K562 (cell line): ENCODE results near the gene TTLL9. TPM values are rescaled to one million over a fixed set of nuclear protein-coding genes. Genes with fewer than 3 reads are reported as not detected.

ENCODE experiments used
- ARID1B ChIP-seq: fragments of 450-650 bp; IDR thresholded peaks from 2 replicates; pipeline ENCODE4 v1.6.1; 2016; ENCODE audit warnings: antibody characterized with exemption, mild to moderate bottlenecking, inconsistent platforms
- E2F6 ChIP-seq, 2 experiments: IDR thresholded peaks; 2 replicates each; pipeline ENCODE4 v1.6.1; 2011; ENCODE audit warnings: borderline replicate concordance in 1 of 2, control low read depth in 1 of 2, low read depth in 1 of 2, low read length in 1 of 2, mild to moderate bottlenecking in 1 of 2, mixed read lengths in 1 of 2, moderate library complexity in 1 of 2; ENCODE audit not compliant: insufficient read depth in 1 of 2, insufficient read length in 1 of 2, poor library complexity in 1 of 2, severe bottlenecking in 1 of 2; ENCODE audit errors: extremely low read depth in 1 of 2
- ELK1 ChIP-seq: sonication (generic); formaldehyde crosslinking; IDR thresholded peaks from 2 replicates; pipeline ENCODE4 v1.8.1; 2022; ENCODE audit warnings: missing genetic modification reagents
- FOXK2 ChIP-seq, 2 experiments: fragments of 450-650 bp; IDR thresholded peaks in 1 of 2; conservative IDR thresholded peaks in 1 of 2; 2 replicates each; pipeline ENCODE4 v1.6.1; 2016; ENCODE audit warnings: low read depth in 2 of 2, mild to moderate bottlenecking in 1 of 2
- GTF2F1 ChIP-seq: IDR thresholded peaks from 2 replicates; pipeline ENCODE4 v1.6.1; 2011; ENCODE audit warnings: low read depth, low read length, improper control_type of control experiment
- HLTF ChIP-seq: fragments of 450-650 bp; IDR thresholded peaks from 2 replicates; pipeline ENCODE4 v1.6.1; 2016
- HMGXB4 ChIP-seq: sonication (generic); formaldehyde crosslinking; IDR thresholded peaks from 2 replicates; pipeline ENCODE4 v1.8.1; 2023; ENCODE audit warnings: mild to moderate bottlenecking, missing genetic modification reagents
- NCOA1 ChIP-seq: fragments of 450-650 bp; IDR thresholded peaks from 2 replicates; pipeline ENCODE4 v1.6.1; 2016; ENCODE audit warnings: low read depth
- NFXL1 ChIP-seq: fragments of 450-650 bp; formaldehyde crosslinking; IDR thresholded peaks from 2 replicates; pipeline ENCODE4 v1.4.0; 2021; ENCODE audit warnings: mild to moderate bottlenecking
- PCBP1 ChIP-seq: fragments of 200-400 bp; formaldehyde crosslinking; IDR thresholded peaks from 2 replicates; pipeline ENCODE4 v1.6.1; 2018; ENCODE audit warnings: mild to moderate bottlenecking, low read depth, low read length; ENCODE audit not compliant: poor library complexity, severe bottlenecking
- POLR3G ChIP-seq: IDR thresholded peaks from 2 replicates; pipeline ENCODE4 v1.6.1; 2011; ENCODE audit not compliant: insufficient read length, insufficient replicate concordance; ENCODE audit errors: extremely low read depth
- PYGO2 ChIP-seq: fragments of 450-650 bp; IDR thresholded peaks from 2 replicates; pipeline ENCODE4 v1.6.1; 2016; ENCODE audit warnings: mild to moderate bottlenecking, missing genetic modification characterization, moderate library complexity, missing compliant biosample characterization
- RBBP5 ChIP-seq: fragments of 200-600 bp; sonication (generic); IDR thresholded peaks from 2 replicates; pipeline ENCODE4 v1.6.1; 2012; ENCODE audit warnings: borderline replicate concordance, mild to moderate bottlenecking, low read length, control low read depth, inconsistent platforms; ENCODE audit not compliant: insufficient read depth, poor library complexity, severe bottlenecking
- SMARCA4 ChIP-seq: fragments of 450-650 bp; IDR thresholded peaks from 2 replicates; pipeline ENCODE4 v1.6.1; 2016
- YY1 ChIP-seq, 3 experiments: IDR thresholded peaks; 2 replicates each; pipeline ENCODE4 v1.6.1; 2011; ENCODE audit warnings: low read length in 2 of 3, mild to moderate bottlenecking in 2 of 3, moderate library complexity in 2 of 3, borderline replicate concordance in 1 of 3, control low read depth in 1 of 3, low read depth in 1 of 3; ENCODE audit not compliant: insufficient read depth in 3 of 3, insufficient replicate concordance in 2 of 3, control insufficient read depth in 1 of 3, insufficient read length in 1 of 3; ENCODE audit errors: extremely low read depth in 1 of 3
- ZC3H11A ChIP-seq: IDR thresholded peaks from 2 replicates; pipeline ENCODE4 v1.6.1; 2012; ENCODE audit warnings: low read depth, low read length, improper control_type of control experiment
- ZFP30 ChIP-seq: fragments of 250-450 bp; sonication (Bioruptor Pico); IDR thresholded peaks from 2 replicates; pipeline ENCODE4 v1.8.0; 2022; ENCODE audit warnings: moderate library complexity, mild to moderate bottlenecking, inconsistent platforms, borderline replicate concordance
- ZFP36 ChIP-seq: fragments of 150-350 bp; IDR thresholded peaks from 2 replicates; pipeline ENCODE4 v1.6.1; 2018; ENCODE audit warnings: low read length, low read depth; ENCODE audit not compliant: partially characterized antibody
- ZFPM2 ChIP-seq: fragments of 250-450 bp; sonication (Bioruptor Pico); IDR thresholded peaks from 2 replicates; pipeline ENCODE4 v1.5.1; 2022; ENCODE audit warnings: mild to moderate bottlenecking
- ZKSCAN1 ChIP-seq: fragments of 150-350 bp; IDR thresholded peaks from 2 replicates; pipeline ENCODE4 v1.6.1; 2016; ENCODE audit warnings: low read depth, low read length
- ZKSCAN8 ChIP-seq: fragments of 200-800 bp; sonication (Bioruptor generic); IDR thresholded peaks from 2 replicates; pipeline ENCODE4 v1.6.1; 2016; ENCODE audit warnings: missing genetic modification characterization, missing compliant biosample characterization
- ZNF143 ChIP-seq: sonication (generic); formaldehyde crosslinking; IDR thresholded peaks from 2 replicates; pipeline ENCODE4 v1.9.0; 2022; ENCODE audit warnings: mild to moderate bottlenecking, missing genetic modification reagents
- ZNF174 ChIP-seq: fragments of 250-450 bp; sonication (Bioruptor Pico); IDR thresholded peaks from 2 replicates; pipeline ENCODE4 v1.4.0; 2020; ENCODE audit warnings: mild to moderate bottlenecking
- ZNF197 ChIP-seq: fragments of 200-800 bp; sonication (Bioruptor generic); IDR thresholded peaks from 2 replicates; pipeline ENCODE4 v1.6.1; 2016; ENCODE audit warnings: low read depth, missing genetic modification characterization, missing compliant biosample characterization
- ZNF217 ChIP-seq: sonication (generic); formaldehyde crosslinking; IDR thresholded peaks from 2 replicates; pipeline ENCODE4 v1.8.0; 2022; ENCODE audit warnings: mild to moderate bottlenecking, missing genetic modification reagents
- polyA plus RNA-seq, 8 experiments: library from polyadenylated mRNA; depleted of rRNA in 4 of 8; stranded (reverse) in 5 of 8; unstranded in 3 of 8; fragments of >200 nt; fragmentation: Nextera tagmentation in 2 of 8; fragmentation: Illumina TruSeq in 1 of 8; extraction: Ambion mirVana in 2 of 8; extraction: Trizol in 1 of 8; gene quantifications; 2 replicates each; pipeline versions ENCODE4 v1.2.1 to v1.2.3, GENCODE V29; 2011 to 2014; ENCODE audit warnings: inconsistent platforms in 1 of 8, missing spikeins in 1 of 8
- total RNA-seq, 7 experiments: library from RNA; depleted of rRNA in 6 of 7; stranded (reverse); fragments of >200 nt in 6 of 7; fragmentation: Illumina TruSeq in 2 of 7; extraction: Trizol in 2 of 7; gene quantifications; 2 replicates each; pipeline versions ENCODE4 v1.2.1 to v1.2.3, GENCODE V29; 2011 to 2021; ENCODE audit warnings: low replicate concordance in 1 of 7

TTLL9 gene
- total and polyA plus RNA-seq, 9 of the 15 experiments (the other 6 are each of a cell fraction or from before 2014, with no cell fraction given): 0.06 to 0.07 TPM; not detected in 7

- TF ChIP-seq GTF2F1 (no peak), ARID1B (peak; percentile 92), ZFP36 (no peak), HMGXB4 (CRISPR knock-in tag) (no peak), FOXK2 (conservative IDR thresholded peaks at IDR 0.05 in 1 of 2, IDR thresholded peaks at IDR 0.05 in 1 of 2; ENCODE audit: low read depth in 2 of 2) (no peak), ZKSCAN8 (no peak), ELK1 (no peak), ZFP30 (CRISPR knock-in tag) (no peak), PYGO2 (tag) (no peak), PCBP1 (no peak), RBBP5 (peak; percentile 45), ZNF197 (CRISPR knock-in tag) (no peak), SMARCA4 (peak; percentile 77), NCOA1 (no peak), YY1 (IDR thresholded peaks at IDR 0.05; ENCODE audit: borderline replicate concordance in 1 of 3, control insufficient read depth in 1 of 3, extremely low read depth in 1 of 3, insufficient read depth in 3 of 3, insufficient read length in 1 of 3, insufficient replicate concordance in 2 of 3, low read depth in 1 of 3, low read length in 2 of 3) (no peak), ZNF217 (no peak), ZFPM2 (no peak), POLR3G (no peak), E2F6 (IDR thresholded peaks at IDR 0.05; ENCODE audit: borderline replicate concordance in 1 of 2, extremely low read depth in 1 of 2, insufficient read depth in 1 of 2, insufficient read length in 1 of 2, low read depth in 1 of 2, low read length in 1 of 2, poor library complexity in 1 of 2, severe bottlenecking in 1 of 2) (no peak), ZKSCAN1 (no peak), ZNF174 (CRISPR knock-in tag) (no peak), NFXL1 (CRISPR knock-in tag) (no peak), ZNF143 (CRISPR knock-in tag) (no peak), HLTF (no peak), ZC3H11A (no peak)
Measured at GRCh38 chr20:31949877-31950646, 79.6 kb downstream of the TTLL9 start (continued).
